Measurements from ENCODE around the gene L3HYPDH. TPM values are rescaled to one million over a fixed set of nuclear protein-coding genes. Genes with fewer than 3 reads are reported as not detected.

Gene L3HYPDH
- polyA plus RNA-seq, 5 donors: 33.7 to 58.7 (median 52.8) TPM

DNA sequence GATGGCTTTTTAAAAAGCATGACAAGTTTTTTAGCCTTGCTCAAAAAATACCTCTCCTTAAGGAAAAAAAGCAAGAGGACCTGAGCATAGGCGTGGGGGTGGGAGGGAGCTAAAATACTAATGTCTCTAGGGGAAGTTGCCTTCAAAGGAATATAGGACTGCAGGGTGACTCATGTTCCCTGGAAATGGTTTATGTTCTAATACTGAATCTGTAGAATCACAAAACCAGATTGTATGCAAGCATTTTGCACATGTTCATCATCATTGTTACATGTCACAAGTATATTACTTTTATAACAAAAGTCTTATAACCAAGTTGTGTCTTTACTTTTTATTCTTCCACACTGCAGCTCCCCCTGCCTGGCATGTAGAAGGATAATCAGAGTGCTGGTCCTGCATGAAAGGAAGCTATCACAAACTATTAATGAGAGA is 55.6 kb downstream of the L3HYPDH start:
- no peak for DNase-seq

- DNase-seq: no peak
Measured at GRCh38 chr14:59427653-59428580, 56.3 kb downstream of the L3HYPDH start.

- DNase-seq: no peak
Measured at GRCh38 chr14:59425322-59425935, 58.8 kb downstream of the L3HYPDH start.

DNA sequence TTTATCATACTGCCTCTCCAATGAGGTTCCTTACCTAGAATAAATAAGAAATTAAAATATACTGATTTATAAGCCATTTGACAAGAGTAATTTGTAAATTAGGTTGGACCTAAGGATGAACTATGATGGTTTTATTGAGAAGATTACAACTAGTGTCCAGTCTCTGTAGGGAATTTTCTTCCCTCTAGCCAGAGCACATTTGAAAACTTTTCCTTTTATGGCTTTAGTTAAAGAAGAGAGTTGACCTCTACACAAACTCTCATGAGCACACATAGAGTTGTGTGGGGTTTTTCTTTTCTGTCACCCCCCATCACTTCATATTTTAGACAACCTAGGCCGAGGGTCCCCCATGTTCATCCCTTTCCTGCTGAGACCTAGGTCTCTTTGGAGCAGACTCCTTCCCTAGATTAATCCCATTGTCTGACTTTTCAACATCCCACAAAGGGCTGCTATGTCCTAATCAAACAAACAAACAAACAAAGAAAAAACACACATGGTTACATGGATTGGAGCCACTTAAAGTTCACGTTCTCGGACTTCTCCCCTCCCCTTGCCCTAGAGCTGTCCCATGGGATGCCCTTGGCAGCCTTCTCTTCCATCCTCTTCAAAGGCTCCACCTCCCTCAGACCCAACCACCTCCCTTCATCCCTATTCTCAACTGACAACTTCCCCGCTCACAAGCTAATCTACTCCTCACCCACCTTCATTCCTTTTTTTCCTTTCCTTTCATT is 59.7 kb downstream of the L3HYPDH start:
- DNase-seq: no peak

Other genes with a start within 250 kb of the L3HYPDH start
- 1 to 10 TPM; 3.7 to 6.1 (median 5.9) TPM for gene GPR135, start 19.0 kb downstream of the L3HYPDH start, polyA plus RNA-seq (ENCODE audit: insufficient read depth in 1 of 5, insufficient read length in 5 of 5, low replicate concordance in 1 of 5)
- 10 to 100 TPM; 70.8 to 98.6 (median 88.4) TPM for gene JKAMP, start 109 bp upstream of the L3HYPDH start, polyA plus RNA-seq (ENCODE audit: insufficient read depth in 1 of 5, insufficient read length in 5 of 5, low replicate concordance in 1 of 5)
- gene CCDC175, start 92.4 kb upstream of the L3HYPDH start, polyA plus RNA-seq (ENCODE audit: insufficient read depth in 1 of 5, insufficient read length in 5 of 5, low replicate concordance in 1 of 5): 1 to 10 TPM in 1 of 5 donors, under 1 TPM in 4; 0.18 to 1.2 (median 0.66) TPM

Data from right lung (tissue), 5 donors.